PFSK-1 (cell line): ENCODE data around the gene CAPZA1.

Experiments
- FOXP2 ChIP-seq: optimal IDR thresholded peaks from 2 replicates; pipeline ENCODE3; 2011; ENCODE audit warnings: borderline replicate concordance, control low read depth, inconsistent platforms; ENCODE audit not compliant: insufficient read depth; ENCODE audit errors: extremely low read length, extremely low read depth
- POLR2AphosphoS5 ChIP-seq: IDR thresholded peaks from 2 replicates; pipeline ENCODE4 v1.6.1; 2012; ENCODE audit warnings: low read depth, mild to moderate bottlenecking, control low read depth, low read length, moderate library complexity
- REST ChIP-seq, 2 experiments: IDR thresholded peaks; 2 replicates each; pipeline versions ENCODE4 v1.6.1 to v1.8.0; 2011 to 2012; ENCODE audit warnings: low read depth in 2 of 2, low read length in 2 of 2, control low read depth in 1 of 2, inconsistent platforms in 1 of 2, mild to moderate bottlenecking in 1 of 2, moderate library complexity in 1 of 2; ENCODE audit not compliant: insufficient read depth in 1 of 2
- SIN3A ChIP-seq: IDR thresholded peaks from 2 replicates; pipeline ENCODE4 v1.6.1; 2012; ENCODE audit warnings: mild to moderate bottlenecking, low read length, moderate library complexity, borderline replicate concordance; ENCODE audit not compliant: insufficient read depth
- TAF1 ChIP-seq: IDR thresholded peaks from 2 replicates; pipeline ENCODE4 v1.6.1; 2012; ENCODE audit warnings: low read length, control low read depth, borderline replicate concordance; ENCODE audit not compliant: insufficient read depth

The CAPZA1 gene

GRCh38 chr1:112707221-112708001 lies 87.8 kb downstream of the CAPZA1 start:
- peak; percentile 60; the same call in 1 of the 2 replicates for TF ChIP-seq POLR2AphosphoS5
- no peak; a peak in 1 of 4 replicates for TF ChIP-seq REST (IDR thresholded peaks at IDR 0.05; ENCODE audit: insufficient read depth in 1 of 2, low read depth in 2 of 2, low read length in 2 of 2)

- TF ChIP-seq SIN3A, result no peak
- no peak for TF ChIP-seq REST (IDR thresholded peaks at IDR 0.05; ENCODE audit: insufficient read depth in 1 of 2, low read depth in 2 of 2, low read length in 2 of 2)
- no peak for TF ChIP-seq TAF1
- TF ChIP-seq POLR2AphosphoS5, result no peak
- no peak for TF ChIP-seq FOXP2
These were observed 88.4 kb downstream of the CAPZA1 start for GRCh38 chr1:112708002-112708448.

- no peak for TF ChIP-seq TAF1
- TF ChIP-seq POLR2AphosphoS5, result no peak
- TF ChIP-seq FOXP2, result no peak
- no peak for TF ChIP-seq REST (IDR thresholded peaks at IDR 0.05; ENCODE audit: insufficient read depth in 1 of 2, low read depth in 2 of 2, low read length in 2 of 2)
- no peak for TF ChIP-seq SIN3A
These were observed 88.9 kb downstream of the CAPZA1 start for GRCh38 chr1:112708489-112708888.

GRCh38 chr1:112710159-112710558 lies 90.5 kb downstream of the CAPZA1 start:
- no peak for TF ChIP-seq TAF1
- no peak for TF ChIP-seq REST (IDR thresholded peaks at IDR 0.05; ENCODE audit: insufficient read depth in 1 of 2, low read depth in 2 of 2, low read length in 2 of 2)
- TF ChIP-seq SIN3A, result no peak
- no peak for TF ChIP-seq POLR2AphosphoS5
- no peak for TF ChIP-seq FOXP2

GRCh38 chr1:112710586-112710985 lies 91.0 kb downstream of the CAPZA1 start:
- TF ChIP-seq FOXP2, result no peak
- no peak for TF ChIP-seq REST (IDR thresholded peaks at IDR 0.05; ENCODE audit: insufficient read depth in 1 of 2, low read depth in 2 of 2, low read length in 2 of 2)
- no peak for TF ChIP-seq POLR2AphosphoS5
- TF ChIP-seq SIN3A, result no peak
- TF ChIP-seq TAF1, result no peak
